HepG2 (cell line): ENCODE measurements around the gene CASKIN2. TPM values are rescaled to one million over a fixed set of nuclear protein-coding genes. Genes with fewer than 3 reads are reported as not detected.
A peak's percentile ranks its signal among the peaks of the same experiment; 100 is the strongest.

Experiments used
- EHMT2 ChIP-seq: fragments of 200-600 bp; sonication (generic); IDR thresholded peaks from 2 replicates; pipeline ENCODE4 v1.7.0; 2017; ENCODE audit warnings: antibody characterized with exemption, low read depth, low read length, borderline replicate concordance
- JDP2 ChIP-seq: sonication (generic); formaldehyde crosslinking; IDR thresholded peaks from 2 replicates; pipeline ENCODE4 v1.8.1; 2022; ENCODE audit warnings: missing genetic modification reagents, borderline replicate concordance
- MBNL3 ChIP-seq: fragments of 250-450 bp; sonication (Bioruptor Pico); conservative IDR thresholded peaks from 2 replicates; pipeline ENCODE4 v1.8.0; 2022; ENCODE audit warnings: mild to moderate bottlenecking, inconsistent platforms
- MZF1 ChIP-seq: sonication (generic); formaldehyde crosslinking; IDR thresholded peaks from 2 replicates; pipeline ENCODE4 v1.8.1; 2023; ENCODE audit warnings: mild to moderate bottlenecking, missing genetic modification reagents, borderline replicate concordance
- NFRKB ChIP-seq: fragments of 450-650 bp; IDR thresholded peaks from 2 replicates; pipeline ENCODE4 v1.6.1; 2017
- RBM39 ChIP-seq: fragments of 200-400 bp; formaldehyde crosslinking; IDR thresholded peaks from one replicate; pipeline ENCODE4 v1.6.1; 2018; ENCODE audit warnings: antibody characterized with exemption, mild to moderate bottlenecking, low read depth, low read length; ENCODE audit not compliant: poor library complexity, severe bottlenecking
- RFX3 ChIP-seq: IDR thresholded peaks from 2 replicates; pipeline ENCODE4 v1.6.1; 2016; ENCODE audit warnings: missing biosample characterization, missing genetic modification reagents
- ZNF17 ChIP-seq: sonication (generic); formaldehyde crosslinking; IDR thresholded peaks from 2 replicates; pipeline ENCODE4 v1.5.0; 2020; ENCODE audit warnings: mild to moderate bottlenecking, missing genetic modification reagents
- ZNF264 ChIP-seq: sonication (generic); formaldehyde crosslinking; IDR thresholded peaks from 2 replicates; pipeline ENCODE4 v1.4.0; 2020; ENCODE audit warnings: missing genetic modification reagents
- ZNF296 ChIP-seq: sonication (generic); formaldehyde crosslinking; conservative IDR thresholded peaks from 2 replicates; pipeline ENCODE4 v1.5.0; 2020; ENCODE audit warnings: mild to moderate bottlenecking, missing genetic modification reagents
- ZNF44 ChIP-seq: sonication (generic); formaldehyde crosslinking; IDR thresholded peaks from 2 replicates; pipeline ENCODE4 v1.5.1; 2020; ENCODE audit warnings: mild to moderate bottlenecking, missing genetic modification reagents
- ZNF451 ChIP-seq: sonication (generic); formaldehyde crosslinking; IDR thresholded peaks from 2 replicates; pipeline ENCODE4 v1.5.0; 2020; ENCODE audit warnings: mild to moderate bottlenecking, missing genetic modification reagents
- ZNF619 ChIP-seq: sonication (generic); formaldehyde crosslinking; IDR thresholded peaks from 2 replicates; pipeline ENCODE4 v1.4.0; 2020; ENCODE audit warnings: mild to moderate bottlenecking, missing genetic modification reagents
- ZNF644 ChIP-seq: IDR thresholded peaks from 2 replicates; pipeline ENCODE4 v1.6.1; 2016; ENCODE audit warnings: low read depth
- ZNF780A ChIP-seq: sonication (generic); formaldehyde crosslinking; IDR thresholded peaks from 2 replicates; pipeline ENCODE4 v1.8.0; 2022; ENCODE audit warnings: mild to moderate bottlenecking, missing genetic modification reagents, moderate library complexity
- polyA plus RNA-seq, 8 experiments: library from polyadenylated mRNA; depleted of rRNA in 3 of 8; stranded (reverse) in 7 of 8; unstranded in 1 of 8; fragments of >200 nt; fragmentation: Illumina TruSeq in 4 of 8; extraction: Trizol in 4 of 8; gene quantifications; 2 replicates each; pipeline versions ENCODE4 v1.2.1 to v1.2.3, GENCODE V29; 2011 to 2016; ENCODE audit warnings: low read depth in 4 of 8, missing spikeins in 1 of 8, mixed read lengths in 1 of 8; ENCODE audit not compliant: insufficient read depth in 1 of 8
- total RNA-seq, 5 experiments: library from RNA; depleted of rRNA; stranded (reverse); fragments of >200 nt; fragmentation: Illumina TruSeq; extraction: Trizol; gene quantifications; 2 replicates each; pipeline ENCODE4 v1.2.3, GENCODE V29; 2016; ENCODE audit warnings: low read depth in 1 of 5
- TF ChIP-seq, protein P1 (sequence below): sonication (generic); formaldehyde crosslinking; IDR thresholded peaks from 2 replicates; pipeline ENCODE4 v1.4.0; 2020; ENCODE audit warnings: missing genetic modification reagents, borderline replicate concordance
- TF ChIP-seq, protein P2 (sequence below): sonication (generic); formaldehyde crosslinking; IDR thresholded peaks from 2 replicates; pipeline ENCODE4 v1.9.0; 2021; ENCODE audit warnings: missing genetic modification reagents, mild to moderate bottlenecking, borderline replicate concordance
- TF ChIP-seq, protein P3 (sequence below): sonication (generic); formaldehyde crosslinking; IDR thresholded peaks from 2 replicates; pipeline ENCODE4 v1.4.0; 2020; ENCODE audit warnings: missing genetic modification reagents, low read depth, mild to moderate bottlenecking, borderline replicate concordance
- TF ChIP-seq, protein P4 (sequence below): sonication (generic); formaldehyde crosslinking; IDR thresholded peaks from 2 replicates; pipeline ENCODE4 v1.8.0; 2022; ENCODE audit warnings: missing genetic modification reagents, mild to moderate bottlenecking, inconsistent platforms, borderline replicate concordance

CASKIN2 gene
- total and polyA plus RNA-seq, 2 of the 13 experiments (the other 11 are each of a cell fraction or from before 2014, with no cell fraction given): 5.2 to 7.8 TPM

DNA sequence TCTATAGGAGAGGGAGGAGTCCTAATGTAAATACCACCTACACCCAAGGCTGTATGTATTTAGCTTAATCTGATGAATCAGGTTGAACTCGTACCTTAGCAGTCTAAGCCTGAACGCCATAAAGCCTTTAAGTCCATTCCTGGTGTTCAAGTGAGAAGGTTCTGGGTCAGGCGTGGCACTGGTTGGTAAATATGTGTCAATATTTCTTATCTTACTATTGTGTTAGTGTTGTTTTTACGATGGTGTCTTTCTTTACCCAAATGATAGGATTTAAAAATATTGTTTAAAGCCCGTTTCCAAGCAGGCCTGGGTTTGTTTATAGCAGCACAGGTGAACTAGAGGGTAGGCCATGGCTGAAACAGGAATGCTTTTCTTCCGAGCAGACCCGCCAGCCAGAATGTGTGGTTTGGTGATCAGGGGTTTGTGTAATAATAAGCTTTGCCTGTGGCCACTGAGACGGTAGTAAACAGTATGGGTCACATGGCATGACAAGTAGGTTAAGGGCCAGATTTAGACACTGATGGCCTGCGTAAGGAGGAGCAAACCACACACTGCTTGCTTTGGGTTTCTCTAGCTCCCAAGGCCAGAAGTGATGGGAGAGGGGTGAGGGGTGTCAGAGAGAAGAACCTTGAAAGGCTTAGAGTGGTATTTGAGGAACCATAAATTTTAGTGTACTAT, 55.6 kb downstream of the CASKIN2 start (continued):
- TF ChIP-seq, protein P1, sequence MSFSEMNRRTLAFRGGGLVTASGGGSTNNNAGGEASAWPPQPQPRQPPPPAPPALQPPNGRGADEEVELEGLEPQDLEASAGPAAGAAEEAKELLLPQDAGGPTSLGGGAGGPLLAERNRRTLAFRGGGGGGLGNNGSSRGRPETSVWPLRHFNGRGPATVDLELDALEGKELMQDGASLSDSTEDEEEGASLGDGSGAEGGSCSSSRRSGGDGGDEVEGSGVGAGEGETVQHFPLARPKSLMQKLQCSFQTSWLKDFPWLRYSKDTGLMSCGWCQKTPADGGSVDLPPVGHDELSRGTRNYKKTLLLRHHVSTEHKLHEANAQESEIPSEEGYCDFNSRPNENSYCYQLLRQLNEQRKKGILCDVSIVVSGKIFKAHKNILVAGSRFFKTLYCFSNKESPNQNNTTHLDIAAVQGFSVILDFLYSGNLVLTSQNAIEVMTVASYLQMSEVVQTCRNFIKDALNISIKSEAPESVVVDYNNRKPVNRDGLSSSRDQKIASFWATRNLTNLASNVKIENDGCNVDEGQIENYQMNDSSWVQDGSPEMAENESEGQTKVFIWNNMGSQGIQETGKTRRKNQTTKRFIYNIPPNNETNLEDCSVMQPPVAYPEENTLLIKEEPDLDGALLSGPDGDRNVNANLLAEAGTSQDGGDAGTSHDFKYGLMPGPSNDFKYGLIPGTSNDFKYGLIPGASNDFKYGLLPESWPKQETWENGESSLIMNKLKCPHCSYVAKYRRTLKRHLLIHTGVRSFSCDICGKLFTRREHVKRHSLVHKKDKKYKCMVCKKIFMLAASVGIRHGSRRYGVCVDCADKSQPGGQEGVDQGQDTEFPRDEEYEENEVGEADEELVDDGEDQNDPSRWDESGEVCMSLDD (CRISPR knock-in tag): no peak
- TF ChIP-seq EHMT2: no peak; the same call in 1 of the 2 replicates
- no peak for TF ChIP-seq JDP2 (CRISPR knock-in tag)
- TF ChIP-seq ZNF619 (CRISPR knock-in tag): 0 out of 2 replicates have a peak, but pooled peaks have one; percentile 34
- TF ChIP-seq ZNF296 (CRISPR knock-in tag): no peak
- peak; percentile 13; the same call in 1 of the 2 replicates for TF ChIP-seq ZNF644 (CRISPR knock-in tag)
- TF ChIP-seq RBM39: no peak
- no peak for TF ChIP-seq NFRKB
- peak; percentile 50; the same call in 1 of the 2 replicates for TF ChIP-seq ZNF44 (CRISPR knock-in tag)
- TF ChIP-seq ZNF451: no peak
- TF ChIP-seq, protein P2, sequence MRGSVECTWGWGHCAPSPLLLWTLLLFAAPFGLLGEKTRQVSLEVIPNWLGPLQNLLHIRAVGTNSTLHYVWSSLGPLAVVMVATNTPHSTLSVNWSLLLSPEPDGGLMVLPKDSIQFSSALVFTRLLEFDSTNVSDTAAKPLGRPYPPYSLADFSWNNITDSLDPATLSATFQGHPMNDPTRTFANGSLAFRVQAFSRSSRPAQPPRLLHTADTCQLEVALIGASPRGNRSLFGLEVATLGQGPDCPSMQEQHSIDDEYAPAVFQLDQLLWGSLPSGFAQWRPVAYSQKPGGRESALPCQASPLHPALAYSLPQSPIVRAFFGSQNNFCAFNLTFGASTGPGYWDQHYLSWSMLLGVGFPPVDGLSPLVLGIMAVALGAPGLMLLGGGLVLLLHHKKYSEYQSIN: no peak
- TF ChIP-seq RFX3 (CRISPR knock-in tag): no peak
- TF ChIP-seq ZNF780A (CRISPR knock-in tag): no peak
- TF ChIP-seq MBNL3 (CRISPR knock-in tag): no peak
- no peak for TF ChIP-seq ZNF17 (CRISPR knock-in tag)
- TF ChIP-seq, protein P3, sequence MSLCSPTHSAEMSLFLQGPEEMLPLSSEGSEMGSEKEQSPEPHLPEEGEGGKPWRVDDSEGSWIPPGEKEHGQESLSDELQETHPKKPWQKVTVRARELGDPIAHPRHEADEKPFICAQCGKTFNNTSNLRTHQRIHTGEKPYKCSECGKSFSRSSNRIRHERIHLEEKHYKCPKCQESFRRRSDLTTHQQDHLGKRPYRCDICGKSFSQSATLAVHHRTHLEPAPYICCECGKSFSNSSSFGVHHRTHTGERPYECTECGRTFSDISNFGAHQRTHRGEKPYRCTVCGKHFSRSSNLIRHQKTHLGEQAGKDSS (CRISPR knock-in tag): no peak
- no peak for TF ChIP-seq MZF1 (CRISPR knock-in tag)
- TF ChIP-seq, protein P4, sequence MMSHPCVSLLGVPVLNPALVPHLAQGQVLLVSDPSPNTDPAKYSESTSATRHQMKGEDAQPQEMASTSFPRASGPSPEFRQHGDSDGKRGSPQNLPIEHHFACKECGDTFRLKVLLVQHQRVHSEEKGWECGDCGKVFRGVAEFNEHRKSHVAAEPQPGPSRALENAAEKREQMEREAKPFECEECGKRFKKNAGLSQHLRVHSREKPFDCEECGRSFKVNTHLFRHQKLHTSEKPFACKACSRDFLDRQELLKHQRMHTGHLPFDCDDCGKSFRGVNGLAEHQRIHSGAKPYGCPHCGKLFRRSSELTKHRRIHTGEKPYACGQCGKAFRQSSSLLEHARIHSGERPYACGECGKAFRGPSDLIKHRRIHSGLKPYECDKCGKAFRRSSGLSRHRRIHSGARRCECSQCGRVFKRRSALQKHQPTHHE (CRISPR knock-in tag): no peak; the same call in 1 of the 2 replicates
- peak; percentile 84 for TF ChIP-seq ZNF264 (CRISPR knock-in tag)
